ENCODE data around the gene TEC. TPM values are rescaled to one million over a fixed set of nuclear protein-coding genes. Genes with fewer than 3 reads are reported as not detected.

Gene TEC
- polyA plus RNA-seq, 1 of the 3 experiments (the other 2 are of a cell fraction): 0.85 TPM

DNA sequence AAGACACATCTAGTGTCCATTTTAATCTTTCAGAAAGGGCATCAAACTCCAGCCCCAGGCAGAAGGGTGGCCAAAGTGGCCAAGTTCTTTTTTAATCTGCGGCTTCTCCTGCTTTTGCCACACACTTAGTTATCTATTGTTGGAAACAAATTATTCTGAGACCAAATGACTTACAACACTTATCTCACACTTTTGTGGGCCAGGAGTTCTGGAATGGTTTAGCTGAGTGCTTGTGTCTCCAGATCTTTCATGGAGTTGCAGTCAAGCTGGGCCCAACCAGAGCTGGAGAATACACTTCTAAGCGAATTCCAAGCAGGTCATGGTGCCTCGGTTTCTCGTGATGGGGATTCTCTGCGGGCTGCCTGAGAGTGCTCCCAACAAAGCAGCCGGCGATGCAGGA is 139.5 kb downstream of the TEC start:
- Histone ChIP-seq H2AFZ (ENCODE audit: low read depth) (no peak overlapping the region), H3K36me3 (replicated peaks in 1 of 2; ENCODE audit: control insufficient read depth in 1 of 2, insufficient read depth in 2 of 2, low read length in 1 of 2) (no peaks in the 10 kb centered on the region), H4K20me1 (ENCODE audit: insufficient read depth) (no peaks in the 10 kb centered on the region), H3K9ac (no peak overlapping the region), H3K4me1 (ENCODE audit: control insufficient read depth in 1 of 2, insufficient read depth in 2 of 2, low read depth in 1 of 2, low read length in 1 of 2) (peaks cover 0 to 30% of the 10 kb centered on the region in 2 experiments; a peak in 2 of 4 replicates), H3K79me2 (ENCODE audit: insufficient read depth) (no peaks in the 10 kb centered on the region), H3K27me3 (ENCODE audit: insufficient read depth) (no peaks in the 10 kb centered on the region), H3K4me2 (no peak overlapping the region), H3K4me3 (ENCODE audit: low read depth in 2 of 2, low read length in 1 of 2) (no peak overlapping the region), H3K9me3 (no peaks in the 10 kb centered on the region), H3K9me2 (no peaks in the 10 kb centered on the region), H3K27ac (ENCODE audit: low read depth in 2 of 2, low read length in 1 of 2) (no peak overlapping the region), H3F3A (replicated peaks; ENCODE audit: insufficient read depth) (peaks cover 26% of the 10 kb centered on the region)
- no peak for TF ChIP-seq CHD2 (IDR thresholded peaks at IDR 0.05; ENCODE audit: low read length, partially characterized antibody)
- TF ChIP-seq, protein P1, sequence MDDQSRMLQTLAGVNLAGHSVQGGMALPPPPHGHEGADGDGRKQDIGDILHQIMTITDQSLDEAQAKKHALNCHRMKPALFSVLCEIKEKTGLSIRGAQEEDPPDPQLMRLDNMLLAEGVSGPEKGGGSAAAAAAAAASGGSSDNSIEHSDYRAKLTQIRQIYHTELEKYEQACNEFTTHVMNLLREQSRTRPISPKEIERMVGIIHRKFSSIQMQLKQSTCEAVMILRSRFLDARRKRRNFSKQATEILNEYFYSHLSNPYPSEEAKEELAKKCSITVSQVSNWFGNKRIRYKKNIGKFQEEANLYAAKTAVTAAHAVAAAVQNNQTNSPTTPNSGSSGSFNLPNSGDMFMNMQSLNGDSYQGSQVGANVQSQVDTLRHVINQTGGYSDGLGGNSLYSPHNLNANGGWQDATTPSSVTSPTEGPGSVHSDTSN (IDR thresholded peaks at IDR 0.05): no peak
- TF ChIP-seq NRF1 (IDR thresholded peaks at IDR 0.05; ENCODE audit: low read depth, low read length): no peak
- TF ChIP-seq TAF1 (IDR thresholded peaks at IDR 0.05; ENCODE audit: borderline replicate concordance, low read depth, low read length): no peak
- no peak for TF ChIP-seq POLR2AphosphoS5 (IDR thresholded peaks at IDR 0.05; ENCODE audit: low read depth, low read length)
- TF ChIP-seq, protein P2, sequence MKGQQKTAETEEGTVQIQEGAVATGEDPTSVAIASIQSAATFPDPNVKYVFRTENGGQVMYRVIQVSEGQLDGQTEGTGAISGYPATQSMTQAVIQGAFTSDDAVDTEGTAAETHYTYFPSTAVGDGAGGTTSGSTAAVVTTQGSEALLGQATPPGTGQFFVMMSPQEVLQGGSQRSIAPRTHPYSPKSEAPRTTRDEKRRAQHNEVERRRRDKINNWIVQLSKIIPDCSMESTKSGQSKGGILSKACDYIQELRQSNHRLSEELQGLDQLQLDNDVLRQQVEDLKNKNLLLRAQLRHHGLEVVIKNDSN (IDR thresholded peaks at IDR 0.05; ENCODE audit: borderline replicate concordance, low read depth): no peak
- TF ChIP-seq MEF2A (IDR thresholded peaks at IDR 0.05; ENCODE audit: borderline replicate concordance, low read depth): no peak
- TF ChIP-seq GATA2 (CRISPR knock-in tag; IDR thresholded peaks at IDR 0.05): no peak
- TF ChIP-seq, protein P3, sequence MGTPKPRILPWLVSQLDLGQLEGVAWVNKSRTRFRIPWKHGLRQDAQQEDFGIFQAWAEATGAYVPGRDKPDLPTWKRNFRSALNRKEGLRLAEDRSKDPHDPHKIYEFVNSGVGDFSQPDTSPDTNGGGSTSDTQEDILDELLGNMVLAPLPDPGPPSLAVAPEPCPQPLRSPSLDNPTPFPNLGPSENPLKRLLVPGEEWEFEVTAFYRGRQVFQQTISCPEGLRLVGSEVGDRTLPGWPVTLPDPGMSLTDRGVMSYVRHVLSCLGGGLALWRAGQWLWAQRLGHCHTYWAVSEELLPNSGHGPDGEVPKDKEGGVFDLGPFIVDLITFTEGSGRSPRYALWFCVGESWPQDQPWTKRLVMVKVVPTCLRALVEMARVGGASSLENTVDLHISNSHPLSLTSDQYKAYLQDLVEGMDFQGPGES (IDR thresholded peaks at IDR 0.05; ENCODE audit: low read depth, low read length): no peak
- TF ChIP-seq, protein P4, sequence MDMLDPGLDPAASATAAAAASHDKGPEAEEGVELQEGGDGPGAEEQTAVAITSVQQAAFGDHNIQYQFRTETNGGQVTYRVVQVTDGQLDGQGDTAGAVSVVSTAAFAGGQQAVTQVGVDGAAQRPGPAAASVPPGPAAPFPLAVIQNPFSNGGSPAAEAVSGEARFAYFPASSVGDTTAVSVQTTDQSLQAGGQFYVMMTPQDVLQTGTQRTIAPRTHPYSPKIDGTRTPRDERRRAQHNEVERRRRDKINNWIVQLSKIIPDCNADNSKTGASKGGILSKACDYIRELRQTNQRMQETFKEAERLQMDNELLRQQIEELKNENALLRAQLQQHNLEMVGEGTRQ (IDR thresholded peaks at IDR 0.05; ENCODE audit: borderline replicate concordance, low read depth, low read length): no peak
- TF ChIP-seq SIN3A (IDR thresholded peaks at IDR 0.05; ENCODE audit: borderline replicate concordance, low read depth, low read length): no peak
- TF ChIP-seq, protein P5, sequence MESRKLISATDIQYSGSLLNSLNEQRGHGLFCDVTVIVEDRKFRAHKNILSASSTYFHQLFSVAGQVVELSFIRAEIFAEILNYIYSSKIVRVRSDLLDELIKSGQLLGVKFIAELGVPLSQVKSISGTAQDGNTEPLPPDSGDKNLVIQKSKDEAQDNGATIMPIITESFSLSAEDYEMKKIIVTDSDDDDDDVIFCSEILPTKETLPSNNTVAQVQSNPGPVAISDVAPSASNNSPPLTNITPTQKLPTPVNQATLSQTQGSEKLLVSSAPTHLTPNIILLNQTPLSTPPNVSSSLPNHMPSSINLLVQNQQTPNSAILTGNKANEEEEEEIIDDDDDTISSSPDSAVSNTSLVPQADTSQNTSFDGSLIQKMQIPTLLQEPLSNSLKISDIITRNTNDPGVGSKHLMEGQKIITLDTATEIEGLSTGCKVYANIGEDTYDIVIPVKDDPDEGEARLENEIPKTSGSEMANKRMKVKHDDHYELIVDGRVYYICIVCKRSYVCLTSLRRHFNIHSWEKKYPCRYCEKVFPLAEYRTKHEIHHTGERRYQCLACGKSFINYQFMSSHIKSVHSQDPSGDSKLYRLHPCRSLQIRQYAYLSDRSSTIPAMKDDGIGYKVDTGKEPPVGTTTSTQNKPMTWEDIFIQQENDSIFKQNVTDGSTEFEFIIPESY (IDR thresholded peaks at IDR 0.05; ENCODE audit: borderline replicate concordance, low read depth): no peak
- TF ChIP-seq, protein P6, sequence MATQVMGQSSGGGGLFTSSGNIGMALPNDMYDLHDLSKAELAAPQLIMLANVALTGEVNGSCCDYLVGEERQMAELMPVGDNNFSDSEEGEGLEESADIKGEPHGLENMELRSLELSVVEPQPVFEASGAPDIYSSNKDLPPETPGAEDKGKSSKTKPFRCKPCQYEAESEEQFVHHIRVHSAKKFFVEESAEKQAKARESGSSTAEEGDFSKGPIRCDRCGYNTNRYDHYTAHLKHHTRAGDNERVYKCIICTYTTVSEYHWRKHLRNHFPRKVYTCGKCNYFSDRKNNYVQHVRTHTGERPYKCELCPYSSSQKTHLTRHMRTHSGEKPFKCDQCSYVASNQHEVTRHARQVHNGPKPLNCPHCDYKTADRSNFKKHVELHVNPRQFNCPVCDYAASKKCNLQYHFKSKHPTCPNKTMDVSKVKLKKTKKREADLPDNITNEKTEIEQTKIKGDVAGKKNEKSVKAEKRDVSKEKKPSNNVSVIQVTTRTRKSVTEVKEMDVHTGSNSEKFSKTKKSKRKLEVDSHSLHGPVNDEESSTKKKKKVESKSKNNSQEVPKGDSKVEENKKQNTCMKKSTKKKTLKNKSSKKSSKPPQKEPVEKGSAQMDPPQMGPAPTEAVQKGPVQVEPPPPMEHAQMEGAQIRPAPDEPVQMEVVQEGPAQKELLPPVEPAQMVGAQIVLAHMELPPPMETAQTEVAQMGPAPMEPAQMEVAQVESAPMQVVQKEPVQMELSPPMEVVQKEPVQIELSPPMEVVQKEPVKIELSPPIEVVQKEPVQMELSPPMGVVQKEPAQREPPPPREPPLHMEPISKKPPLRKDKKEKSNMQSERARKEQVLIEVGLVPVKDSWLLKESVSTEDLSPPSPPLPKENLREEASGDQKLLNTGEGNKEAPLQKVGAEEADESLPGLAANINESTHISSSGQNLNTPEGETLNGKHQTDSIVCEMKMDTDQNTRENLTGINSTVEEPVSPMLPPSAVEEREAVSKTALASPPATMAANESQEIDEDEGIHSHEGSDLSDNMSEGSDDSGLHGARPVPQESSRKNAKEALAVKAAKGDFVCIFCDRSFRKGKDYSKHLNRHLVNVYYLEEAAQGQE (IDR thresholded peaks at IDR 0.05; ENCODE audit: low read depth, low read length): no peak
- TF ChIP-seq RCOR1 (IDR thresholded peaks at IDR 0.05; ENCODE audit: low read length): no peak
- no peak for TF ChIP-seq TCF12 (IDR thresholded peaks at IDR 0.05)
- ChIA-PET CTCF (interaction anchor here (1.2 kb wide), 1 partner anchor 416 kb away, joined by 5 read pairs; no protein-coding TSS in a partner anchor), POLR2A (no interaction called here)
- 97% methylated on average over 7 of the region's 7 CpGs for WGBS (ENCODE audit: low lambda C conversion rate)
- no peak for DNase-seq

Measured in SK-N-SH (cell line).